Thyroid gland (tissue), 4 donors: ENCODE data around the gene WDR81.

Experiments used
- CTCF ChIP-seq, 6 experiments: fragments of 200-600 bp in 3 of 6; fragments of 450-650 bp in 3 of 6; sonication (generic) in 3 of 6; IDR thresholded peaks; one replicate each; pipeline ENCODE4 v1.5.1; 2016 to 2019; ENCODE audit warnings: antibody characterized with exemption in 6 of 6, mild to moderate bottlenecking in 2 of 6, inconsistent platforms in 1 of 6, moderate library complexity in 1 of 6
- POLR2A ChIP-seq, 2 donors: fragments of 450-650 bp; IDR thresholded peaks; one replicate each; pipeline ENCODE4 v1.6.1; 2017; ENCODE audit warnings: antibody characterized with exemption in 2 of 2, mild to moderate bottlenecking in 2 of 2, moderate library complexity in 1 of 2

- TF ChIP-seq CTCF (IDR thresholded peaks at IDR 0.05) (no peak), POLR2A (IDR thresholded peaks at IDR 0.05) (no peak)
Measured at GRCh38 chr17:1713160-1713877, 11.2 kb upstream of the WDR81 start.
